Inferior parietal cortex (tissue), 1 donor: Measurements from ENCODE around the gene PELI2.
A peak's percentile ranks its signal among the peaks of the same experiment; 100 is the strongest.

ENCODE experiments used
- DNase-seq: peaks from one replicate; pipeline ENCODE4 v3.0.0-alpha.2; 2016; ENCODE audit errors: extremely low spot score

The PELI2 gene

GRCh38 chr14:56205881-56206280 is 87.7 kb downstream of the PELI2 start:
- DNase-seq = no peak

- DNase-seq = no peak
Measured at GRCh38 chr14:56206596-56206995, 88.4 kb downstream of the PELI2 start.

- no peak for DNase-seq
Measured at GRCh38 chr14:56207626-56208292, 89.5 kb downstream of the PELI2 start.

- DNase-seq = no peak
Measured at GRCh38 chr14:56208520-56208919, 90.3 kb downstream of the PELI2 start.

GRCh38 chr14:56210571-56210970 is 92.4 kb downstream of the PELI2 start:
- no peak for DNase-seq

GRCh38 chr14:56211084-56211483 is 92.9 kb downstream of the PELI2 start:
- no peak for DNase-seq

- DNase-seq = no peak
Measured at GRCh38 chr14:56211844-56212243, 93.6 kb downstream of the PELI2 start.

- no peak for DNase-seq
Measured at GRCh38 chr14:56212521-56212920, 94.3 kb downstream of the PELI2 start.

GRCh38 chr14:56213306-56213705 is 95.1 kb downstream of the PELI2 start:
- no peak for DNase-seq

GRCh38 chr14:56215180-56215579 is 97.0 kb downstream of the PELI2 start:
- DNase-seq = no peak

- peak; percentile 52 for DNase-seq
Measured at GRCh38 chr14:56216626-56217379, 98.6 kb downstream of the PELI2 start.

- DNase-seq = no peak
Measured at GRCh38 chr14:56217380-56218045, 99.3 kb downstream of the PELI2 start.

- DNase-seq = no peak
Measured at GRCh38 chr14:56219666-56220413, 101.6 kb downstream of the PELI2 start.

GRCh38 chr14:56221382-56222128 is 103.3 kb downstream of the PELI2 start:
- no peak for DNase-seq

- no peak for DNase-seq
Measured at GRCh38 chr14:56224229-56224628, 106.0 kb downstream of the PELI2 start.

- no peak for DNase-seq
Measured at GRCh38 chr14:56224691-56225681, 106.8 kb downstream of the PELI2 start.

GRCh38 chr14:56235388-56235787 is 117.2 kb downstream of the PELI2 start:
- no peak for DNase-seq

GRCh38 chr14:56237398-56237797 is 119.2 kb downstream of the PELI2 start:
- no peak for DNase-seq

- DNase-seq = no peak
Measured at GRCh38 chr14:56241461-56241860, 123.2 kb downstream of the PELI2 start.

- DNase-seq = no peak
Measured at GRCh38 chr14:56243110-56243509, 124.9 kb downstream of the PELI2 start.
